ENCODE data around the gene KIDINS220.
"Not testable (repeated sequence)": the region's sequence is repeated elsewhere in the genome, so short reads cannot be mapped to it uniquely, and the experiment has no call there.

Gene KIDINS220

GRCh38 chr2:8740136-8740535, 97.3 kb downstream of the KIDINS220 start:
- DNase-seq, result no peak

GRCh38 chr2:8737571-8738175, 99.7 kb downstream of the KIDINS220 start:
- no peak for DNase-seq

- DNase-seq, result no peak
Measured at GRCh38 chr2:8732601-8733000, 104.8 kb downstream of the KIDINS220 start.

- DNase-seq, result no peak
Measured at GRCh38 chr2:8729939-8730338, 107.5 kb downstream of the KIDINS220 start.

GRCh38 chr2:8729101-8729500, 108.3 kb downstream of the KIDINS220 start:
- not testable (repeated sequence) for DNase-seq

- DNase-seq, result no peak
Measured at GRCh38 chr2:8728305-8729015, 109.0 kb downstream of the KIDINS220 start.

- no peak for DNase-seq
Measured at GRCh38 chr2:8725838-8726237, 111.6 kb downstream of the KIDINS220 start.

GRCh38 chr2:8722986-8723385, 114.4 kb downstream of the KIDINS220 start:
- DNase-seq, result no peak

GRCh38 chr2:8721410-8721809, 116.0 kb downstream of the KIDINS220 start:
- DNase-seq, result no peak

GRCh38 chr2:8720741-8721140, 116.7 kb downstream of the KIDINS220 start:
- peak in 1 of 2 experiments; percentile 19 for DNase-seq

GRCh38 chr2:8719528-8719927, 117.9 kb downstream of the KIDINS220 start:
- DNase-seq, result peak in 1 of 2 experiments; percentile 23

- no peak for DNase-seq
Measured at GRCh38 chr2:8714971-8715370, 122.4 kb downstream of the KIDINS220 start.

GRCh38 chr2:8714283-8714682, 123.1 kb downstream of the KIDINS220 start:
- no peak for DNase-seq

- DNase-seq, result no peak
Measured at GRCh38 chr2:8710951-8711350, 126.5 kb downstream of the KIDINS220 start.

- DNase-seq, result no peak
Measured at GRCh38 chr2:8709611-8710010, 127.8 kb downstream of the KIDINS220 start.

- no peak for DNase-seq
Measured at GRCh38 chr2:8704906-8705305, 132.5 kb downstream of the KIDINS220 start.

GRCh38 chr2:8701681-8702379, 135.6 kb downstream of the KIDINS220 start:
- DNase-seq, result no peak

GRCh38 chr2:8699839-8700238, 137.6 kb downstream of the KIDINS220 start:
- no peak for DNase-seq

GRCh38 chr2:8697190-8697589, 140.2 kb downstream of the KIDINS220 start:
- DNase-seq, result no peak

- no peak for DNase-seq
Measured at GRCh38 chr2:8694737-8695136, 142.7 kb downstream of the KIDINS220 start.

- DNase-seq, result peak in 1 of 2 experiments; percentile 34
Measured at GRCh38 chr2:8693157-8693821, 144.1 kb downstream of the KIDINS220 start.

- no peak for DNase-seq
Measured at GRCh38 chr2:8692783-8693156, 144.6 kb downstream of the KIDINS220 start.

GRCh38 chr2:8691859-8692437, 145.5 kb downstream of the KIDINS220 start:
- no peak for DNase-seq

Data from NCI-H524 (cell line).